Neural crest cell (in vitro differentiated cells): ENCODE measurements around the gene ZCCHC14. TPM values are rescaled to one million over a fixed set of nuclear protein-coding genes. Genes with fewer than 3 reads are reported as not detected.

Source experiments
- DNase-seq: peaks from one replicate; pipeline ENCODE4 v3.0.0; 2021; ENCODE audit warnings: low read depth, mixed read lengths, low spot score
- H3K27ac Mint-ChIP-seq: one replicate; pipeline ENCODE4 v1.8.0; 2021; ENCODE audit warnings: mild to moderate bottlenecking, mixed read lengths; ENCODE audit not compliant: unreplicated experiment
- H3K27me3 Mint-ChIP-seq: 2 replicates; pipeline ENCODE4 v1.8.0; 2021; ENCODE audit warnings: low read depth, mild to moderate bottlenecking, mixed read lengths
- H3K36me3 Mint-ChIP-seq: 2 replicates; pipeline ENCODE4 v1.8.0; 2021; ENCODE audit warnings: low read depth, mild to moderate bottlenecking, mixed read lengths
- H3K4me1 Mint-ChIP-seq: 2 replicates; pipeline ENCODE4 v1.8.0; 2021; ENCODE audit warnings: mixed read lengths
- H3K4me3 Mint-ChIP-seq: one replicate; pipeline ENCODE4 v1.8.0; 2021; ENCODE audit warnings: mild to moderate bottlenecking, mixed read lengths
- H3K9me3 Mint-ChIP-seq: 2 replicates; pipeline ENCODE4 v1.8.0; 2021; ENCODE audit warnings: mixed read lengths
- total RNA-seq: library from RNA; stranded (reverse); gene quantifications from 2 replicates; pipeline ENCODE4 v1.2.1, GENCODE V29; 2021
- TF ChIP-seq, protein P1 (sequence below): fragments of 200-600 bp; sonication (generic); conservative IDR thresholded peaks from 2 replicates; pipeline ENCODE4 v1.5.0; 2021; ENCODE audit warnings: antibody characterized with exemption, mild to moderate bottlenecking

ZCCHC14 gene
- total RNA-seq, 1 donor from 2014 or later: 45.5 TPM

DNA sequence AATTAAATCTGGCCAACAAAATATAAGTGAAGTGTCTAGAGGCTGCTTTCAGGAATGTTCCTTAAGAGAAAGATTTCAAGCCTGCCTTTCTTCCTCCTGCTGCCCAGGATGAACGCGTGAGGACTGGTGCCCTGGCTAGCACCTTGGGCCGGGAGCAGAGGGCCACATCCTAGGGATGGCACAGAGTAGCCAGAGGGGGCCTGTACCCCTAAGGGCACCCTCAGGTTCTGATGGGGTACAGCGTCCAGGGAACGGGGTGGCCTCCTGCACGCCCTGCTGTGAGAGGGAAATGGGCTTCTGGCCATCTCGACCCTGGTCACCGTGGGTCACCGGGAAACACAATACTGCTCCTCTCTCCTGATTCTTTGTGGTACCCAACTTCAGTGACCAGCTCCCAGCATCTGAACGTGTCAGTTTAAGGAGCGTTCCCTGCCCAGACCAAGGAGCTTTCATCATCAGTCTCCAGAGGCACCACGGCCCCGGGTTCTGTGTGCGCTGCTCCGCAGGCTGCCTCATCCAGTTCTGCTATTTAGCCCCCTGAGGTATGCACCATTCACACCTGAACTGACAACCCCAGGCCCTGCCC lies 60.4 kb downstream of the ZCCHC14 start:
- no peak for DNase-seq
- no peak overlapping the region for H3K27ac Mint-ChIP-seq
- H3K36me3 Mint-ChIP-seq: no peaks in the 10 kb centered on the region
- H3K4me3 Mint-ChIP-seq: no peak overlapping the region
- TF ChIP-seq, protein P1, sequence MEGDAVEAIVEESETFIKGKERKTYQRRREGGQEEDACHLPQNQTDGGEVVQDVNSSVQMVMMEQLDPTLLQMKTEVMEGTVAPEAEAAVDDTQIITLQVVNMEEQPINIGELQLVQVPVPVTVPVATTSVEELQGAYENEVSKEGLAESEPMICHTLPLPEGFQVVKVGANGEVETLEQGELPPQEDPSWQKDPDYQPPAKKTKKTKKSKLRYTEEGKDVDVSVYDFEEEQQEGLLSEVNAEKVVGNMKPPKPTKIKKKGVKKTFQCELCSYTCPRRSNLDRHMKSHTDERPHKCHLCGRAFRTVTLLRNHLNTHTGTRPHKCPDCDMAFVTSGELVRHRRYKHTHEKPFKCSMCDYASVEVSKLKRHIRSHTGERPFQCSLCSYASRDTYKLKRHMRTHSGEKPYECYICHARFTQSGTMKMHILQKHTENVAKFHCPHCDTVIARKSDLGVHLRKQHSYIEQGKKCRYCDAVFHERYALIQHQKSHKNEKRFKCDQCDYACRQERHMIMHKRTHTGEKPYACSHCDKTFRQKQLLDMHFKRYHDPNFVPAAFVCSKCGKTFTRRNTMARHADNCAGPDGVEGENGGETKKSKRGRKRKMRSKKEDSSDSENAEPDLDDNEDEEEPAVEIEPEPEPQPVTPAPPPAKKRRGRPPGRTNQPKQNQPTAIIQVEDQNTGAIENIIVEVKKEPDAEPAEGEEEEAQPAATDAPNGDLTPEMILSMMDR: no peak
- H3K27me3 Mint-ChIP-seq: no peaks in the 10 kb centered on the region
- H3K4me1 Mint-ChIP-seq: peaks cover 10% of the 10 kb centered on the region
- no peaks in the 10 kb centered on the region for H3K9me3 Mint-ChIP-seq

DNA sequence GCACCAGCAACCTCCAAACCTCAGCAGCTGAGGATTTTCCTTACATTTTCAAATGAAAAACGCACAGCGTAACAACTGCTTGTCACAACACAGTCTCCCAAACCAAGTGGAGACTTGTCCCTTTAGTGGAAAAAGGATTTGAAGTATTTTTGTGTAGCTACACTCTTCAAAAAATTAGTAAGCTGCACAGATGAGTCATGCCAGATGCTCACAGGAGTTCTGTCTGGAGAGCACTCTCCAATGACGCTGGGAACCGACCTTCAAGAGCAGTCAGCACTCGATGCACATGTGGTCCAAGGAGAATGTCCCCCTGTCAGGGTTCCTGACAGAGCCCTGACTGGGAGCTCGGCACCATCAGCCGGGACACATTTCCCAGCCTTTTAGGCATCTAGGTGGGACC lies 60.9 kb downstream of the ZCCHC14 start:
- no peak overlapping the region for H3K27ac Mint-ChIP-seq

DNA sequence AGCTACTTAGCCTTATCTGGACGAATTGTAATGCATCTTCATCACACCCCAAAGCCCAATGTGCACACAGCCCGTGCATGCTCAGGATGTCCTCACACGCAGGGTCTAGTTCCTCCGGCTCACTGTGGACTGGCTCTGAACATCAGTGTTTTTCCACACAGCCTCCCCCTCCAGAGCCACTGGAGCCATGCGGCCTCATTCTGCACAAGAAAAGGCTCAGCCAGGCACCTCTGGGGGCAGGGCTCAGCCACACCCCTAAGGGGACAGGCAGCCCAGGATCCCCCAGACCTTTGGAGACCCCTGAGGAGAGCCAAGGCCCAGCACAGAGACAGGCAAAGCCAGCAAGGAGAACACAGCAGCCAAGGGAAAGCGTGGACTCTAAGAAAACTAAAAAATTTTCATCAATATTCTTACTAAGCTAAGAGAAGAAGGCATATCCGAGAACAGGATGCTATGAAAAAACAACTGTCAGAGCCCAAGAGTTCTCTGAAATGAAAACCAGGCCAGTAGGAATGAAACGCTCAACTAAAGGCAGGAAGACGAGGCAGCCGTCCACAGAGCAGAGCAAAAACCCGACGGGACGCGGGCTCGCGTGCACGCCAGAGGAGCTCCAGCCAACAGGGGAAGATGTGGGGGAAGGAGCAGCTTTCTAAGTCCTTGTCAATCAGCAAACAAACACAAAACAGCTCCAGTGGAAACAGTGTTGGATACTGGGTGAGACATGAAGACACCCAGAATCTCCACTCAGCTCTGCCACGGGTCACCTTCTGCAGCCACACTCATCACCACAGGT lies 66.2 kb downstream of the ZCCHC14 start:
- no peak overlapping the region for H3K27ac Mint-ChIP-seq
- peaks cover 11% of the 10 kb centered on the region for H3K36me3 Mint-ChIP-seq
- DNase-seq: no peak
- no peaks in the 10 kb centered on the region for H3K27me3 Mint-ChIP-seq
- no peak overlapping the region for H3K4me3 Mint-ChIP-seq
- TF ChIP-seq, protein P1: no peak
- H3K9me3 Mint-ChIP-seq: no peaks in the 10 kb centered on the region
- H3K4me1 Mint-ChIP-seq: peaks cover 18% of the 10 kb centered on the region

More for the DNA sequence above, 60.9 kb downstream of the ZCCHC14 start:
- TF ChIP-seq, protein P1: no peak
- Mint-ChIP-seq H3K4me3 (no peak overlapping the region), H3K27me3 (no peaks in the 10 kb centered on the region), H3K36me3 (no peaks in the 10 kb centered on the region), H3K9me3 (no peaks in the 10 kb centered on the region), H3K4me1 (peaks cover 11% of the 10 kb centered on the region)
- no peak for DNase-seq

DNA sequence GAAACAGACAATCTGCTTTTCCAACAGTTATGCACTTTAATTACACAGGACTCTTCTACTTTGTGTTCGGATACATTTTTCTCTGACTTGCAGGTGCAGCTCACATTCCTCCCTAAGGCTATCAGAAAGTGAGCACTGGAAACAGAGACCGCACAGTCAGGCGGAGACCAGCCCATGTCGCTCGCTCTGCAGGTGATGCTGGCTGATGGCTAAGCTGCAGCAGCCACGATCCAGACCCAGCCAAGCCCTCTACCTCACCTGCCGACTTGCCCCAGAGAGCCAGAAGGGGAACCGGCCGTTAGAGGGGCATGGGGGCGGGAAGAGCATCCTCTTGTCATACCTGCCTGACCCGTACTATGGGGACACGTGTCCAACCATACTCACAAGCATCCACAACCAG lies 66.9 kb downstream of the ZCCHC14 start:
- TF ChIP-seq, protein P1: no peak
- Mint-ChIP-seq H3K27me3 (no peaks in the 10 kb centered on the region), H3K27ac (no peak overlapping the region), H3K9me3 (no peaks in the 10 kb centered on the region), H3K36me3 (peaks cover 14% of the 10 kb centered on the region), H3K4me1 (peaks cover 18% of the 10 kb centered on the region), H3K4me3 (no peak overlapping the region)
- DNase-seq: no peak

DNA sequence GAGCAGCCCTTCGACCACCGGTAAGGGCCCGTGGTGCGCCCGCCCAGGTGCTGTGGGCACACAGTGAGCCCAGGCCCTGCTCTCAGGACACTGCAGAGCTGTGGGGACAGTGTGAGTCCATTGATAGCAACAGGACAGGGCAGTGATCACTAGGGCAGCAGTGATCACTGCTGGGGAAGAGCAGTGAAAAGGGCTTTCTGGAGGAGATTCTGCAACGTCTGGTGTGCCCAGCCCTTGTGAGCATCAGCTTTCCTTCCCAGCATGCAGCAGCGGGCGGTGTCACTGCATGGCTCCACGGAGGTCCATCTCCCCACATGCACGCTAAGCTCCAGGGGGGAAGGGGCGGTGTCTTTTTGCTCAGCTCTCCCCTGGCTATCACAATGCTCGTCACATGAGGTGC lies 68.6 kb downstream of the ZCCHC14 start:
- TF ChIP-seq, protein P1: no peak
- H3K36me3 Mint-ChIP-seq: peaks cover 16% of the 10 kb centered on the region
- no peak for DNase-seq
- no peaks in the 10 kb centered on the region for H3K9me3 Mint-ChIP-seq
- peaks cover 18% of the 10 kb centered on the region for H3K4me1 Mint-ChIP-seq
- no peaks in the 10 kb centered on the region for H3K27me3 Mint-ChIP-seq
- no peak overlapping the region for H3K27ac Mint-ChIP-seq
- H3K4me3 Mint-ChIP-seq: no peak overlapping the region
